Measurements from ENCODE around the gene SMIM10L2A.

Gene SMIM10L2A

DNA sequence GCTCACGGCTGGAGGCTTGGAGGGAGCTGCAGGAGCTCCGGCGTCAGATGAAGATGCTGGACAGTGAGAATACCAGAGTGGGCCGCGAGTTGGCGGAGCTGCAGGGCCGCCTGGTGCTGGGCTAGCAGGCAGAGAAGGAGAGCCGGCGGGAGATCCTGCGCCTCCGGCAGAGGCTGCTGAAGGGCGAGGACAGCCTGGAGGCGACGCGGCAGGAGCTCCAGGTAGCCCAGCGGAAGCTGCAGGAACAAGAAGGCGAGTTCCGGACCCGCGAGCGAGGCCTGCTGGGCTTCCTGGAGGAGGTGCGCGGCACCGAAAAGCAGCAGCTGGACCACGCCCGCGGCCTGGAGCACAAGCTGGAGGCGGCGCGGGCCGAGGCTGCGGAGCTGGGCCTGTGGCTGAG lies 14.7 kb downstream of the SMIM10L2A start:
- TF ChIP-seq, protein P1, sequence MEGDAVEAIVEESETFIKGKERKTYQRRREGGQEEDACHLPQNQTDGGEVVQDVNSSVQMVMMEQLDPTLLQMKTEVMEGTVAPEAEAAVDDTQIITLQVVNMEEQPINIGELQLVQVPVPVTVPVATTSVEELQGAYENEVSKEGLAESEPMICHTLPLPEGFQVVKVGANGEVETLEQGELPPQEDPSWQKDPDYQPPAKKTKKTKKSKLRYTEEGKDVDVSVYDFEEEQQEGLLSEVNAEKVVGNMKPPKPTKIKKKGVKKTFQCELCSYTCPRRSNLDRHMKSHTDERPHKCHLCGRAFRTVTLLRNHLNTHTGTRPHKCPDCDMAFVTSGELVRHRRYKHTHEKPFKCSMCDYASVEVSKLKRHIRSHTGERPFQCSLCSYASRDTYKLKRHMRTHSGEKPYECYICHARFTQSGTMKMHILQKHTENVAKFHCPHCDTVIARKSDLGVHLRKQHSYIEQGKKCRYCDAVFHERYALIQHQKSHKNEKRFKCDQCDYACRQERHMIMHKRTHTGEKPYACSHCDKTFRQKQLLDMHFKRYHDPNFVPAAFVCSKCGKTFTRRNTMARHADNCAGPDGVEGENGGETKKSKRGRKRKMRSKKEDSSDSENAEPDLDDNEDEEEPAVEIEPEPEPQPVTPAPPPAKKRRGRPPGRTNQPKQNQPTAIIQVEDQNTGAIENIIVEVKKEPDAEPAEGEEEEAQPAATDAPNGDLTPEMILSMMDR (IDR thresholded peaks at IDR 0.05; ENCODE audit: borderline replicate concordance, insufficient read depth, low read depth, low read length): no peak

DNA sequence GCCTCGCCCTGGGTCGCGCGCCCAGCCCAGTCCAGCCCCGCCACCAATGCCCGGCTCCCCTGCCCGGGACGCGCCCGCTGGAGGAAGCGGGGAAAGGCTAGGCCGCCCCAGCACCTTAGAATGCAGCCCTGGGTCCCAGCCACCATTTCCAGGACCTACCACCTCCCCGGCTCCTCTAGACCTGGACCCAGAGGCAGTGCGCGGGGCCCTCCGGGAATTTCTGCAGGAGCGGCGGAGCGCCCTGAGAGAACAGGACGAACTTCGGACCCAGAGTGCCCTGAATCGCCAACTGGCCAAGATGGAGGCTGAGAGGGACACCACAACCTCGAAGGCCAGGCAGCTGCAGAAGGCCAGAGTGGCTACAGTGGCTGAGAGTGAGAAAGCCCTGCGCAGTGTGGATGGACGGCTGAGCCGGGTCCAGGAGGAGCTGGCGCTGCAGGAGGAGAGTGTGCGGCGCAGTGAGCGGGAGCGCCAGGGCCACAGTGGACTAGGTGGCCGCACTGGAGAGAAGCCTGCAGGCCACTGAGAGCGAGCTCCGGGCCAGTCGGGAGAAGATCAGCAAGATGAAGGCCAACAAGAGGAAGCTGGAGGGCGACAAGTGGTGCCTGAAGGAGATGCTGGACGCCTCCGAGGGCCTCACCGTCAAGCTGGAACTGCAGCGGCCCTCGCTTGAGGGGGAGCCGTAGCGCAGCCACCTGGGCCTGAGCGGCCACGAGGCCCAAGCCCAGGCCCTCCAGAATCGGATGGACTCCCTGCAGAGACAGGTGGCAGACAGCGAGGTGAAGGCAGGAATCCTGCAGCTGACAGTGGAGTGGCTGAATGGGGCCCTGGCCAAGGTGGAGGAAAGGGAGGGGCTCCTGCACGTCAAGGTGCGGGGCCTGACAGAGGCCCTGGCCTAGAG lies 15.5 kb downstream of the SMIM10L2A start:
- no peak overlapping the region for H3K4me3 ChIP-seq (ENCODE audit: low read depth, low read length)
- TF ChIP-seq, protein P1 (IDR thresholded peaks at IDR 0.05; ENCODE audit: borderline replicate concordance, insufficient read depth, low read depth, low read length): no peak

More for the DNA sequence above, 14.7 kb downstream of the SMIM10L2A start:
- H3K4me3 ChIP-seq (ENCODE audit: low read depth, low read length): no peak overlapping the region

DNA sequence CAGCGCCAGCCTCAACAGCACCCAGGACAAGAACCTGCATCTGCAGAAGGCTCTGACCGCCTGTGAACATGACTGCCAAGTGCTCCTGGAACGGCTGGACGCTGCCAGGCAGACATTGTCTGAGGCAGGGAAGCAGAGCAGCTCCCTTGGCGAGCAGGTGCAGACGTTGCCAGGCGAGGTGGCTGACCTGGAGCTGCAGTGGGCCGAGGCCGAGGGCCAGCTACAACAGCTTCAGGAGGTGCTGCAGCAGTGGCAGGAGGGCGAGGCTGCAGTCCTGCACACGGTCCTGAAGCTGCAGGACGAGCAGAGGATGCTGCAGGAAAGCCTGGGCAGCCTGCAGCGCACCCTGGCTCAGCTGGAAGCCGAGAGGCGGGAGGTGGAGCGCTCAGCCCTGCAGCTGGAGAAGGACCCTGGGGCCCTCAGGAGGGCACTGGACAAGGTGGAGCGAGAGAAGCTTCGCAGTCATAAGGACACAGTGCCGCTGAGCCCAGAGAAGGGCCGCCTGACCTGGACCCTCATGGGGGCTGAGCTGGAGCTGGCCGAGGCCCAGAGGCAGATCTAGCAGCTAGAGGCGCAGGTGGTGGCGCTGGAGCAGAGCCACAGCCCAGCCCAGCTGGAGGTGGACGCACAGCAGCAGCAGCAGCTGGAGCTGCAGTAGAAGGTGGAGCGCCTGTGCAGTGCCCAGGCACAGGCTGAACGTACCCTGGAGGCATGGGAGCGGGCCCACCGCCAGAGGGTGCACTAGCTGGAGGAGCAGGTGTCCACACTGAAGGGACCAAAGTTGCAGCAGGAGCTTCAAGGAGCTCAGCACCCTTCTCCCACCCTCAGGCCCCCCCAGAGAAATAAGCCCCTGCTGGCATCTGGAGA lies 16.4 kb downstream of the SMIM10L2A start:
- H3K4me3 ChIP-seq (ENCODE audit: low read depth, low read length): no peak overlapping the region
- TF ChIP-seq, protein P1 (IDR thresholded peaks at IDR 0.05; ENCODE audit: borderline replicate concordance, insufficient read depth, low read depth, low read length): peak; percentile 38; the same call in 1 of the 2 replicates

- TF ChIP-seq, protein P1 (IDR thresholded peaks at IDR 0.05; ENCODE audit: borderline replicate concordance, insufficient read depth, low read depth, low read length): no peak
- H3K4me3 ChIP-seq (ENCODE audit: low read depth, low read length): no peak overlapping the region
Measured at GRCh38 chrX:135438734-135439043, 16.9 kb downstream of the SMIM10L2A start.

- TF ChIP-seq, protein P1 (IDR thresholded peaks at IDR 0.05; ENCODE audit: borderline replicate concordance, insufficient read depth, low read depth, low read length): no peak
- no peak overlapping the region for H3K4me3 ChIP-seq (ENCODE audit: low read depth, low read length)
Measured at GRCh38 chrX:135449637-135450550, 28.1 kb downstream of the SMIM10L2A start.

DNA sequence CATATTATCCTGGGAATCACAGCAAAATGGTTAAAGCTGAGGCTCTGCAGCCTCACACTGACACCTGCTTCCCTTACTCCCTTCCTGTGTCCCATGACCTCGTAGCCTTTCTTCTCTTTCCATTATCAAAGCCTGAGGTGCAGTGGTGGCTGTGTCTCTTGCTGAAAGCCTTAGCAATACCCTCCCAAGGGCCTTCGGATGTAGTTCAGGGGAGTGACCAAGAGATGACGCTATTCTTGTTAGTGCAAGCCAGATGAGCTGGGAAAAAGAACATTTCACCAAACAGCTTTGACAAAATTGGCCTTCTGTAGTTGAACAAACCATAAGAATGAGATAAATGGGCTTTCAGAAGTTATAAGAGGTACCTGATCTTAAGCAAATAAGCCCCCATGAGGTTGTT lies 31.6 kb downstream of the SMIM10L2A start:
- H3K4me3 ChIP-seq (ENCODE audit: low read depth, low read length): no peak overlapping the region
- TF ChIP-seq, protein P1 (IDR thresholded peaks at IDR 0.05; ENCODE audit: borderline replicate concordance, insufficient read depth, low read depth, low read length): no peak

Data from GM12875 (cell line).